ENCODE measurements around the gene CRIM1.
A peak's percentile ranks its signal among the peaks of the same experiment; 100 is the strongest.

CRIM1 gene

GRCh38 chr2:36483290-36483689 lies 127.7 kb downstream of the CRIM1 start:
- no peak for DNase-seq (ENCODE audit: low read depth)

DNA sequence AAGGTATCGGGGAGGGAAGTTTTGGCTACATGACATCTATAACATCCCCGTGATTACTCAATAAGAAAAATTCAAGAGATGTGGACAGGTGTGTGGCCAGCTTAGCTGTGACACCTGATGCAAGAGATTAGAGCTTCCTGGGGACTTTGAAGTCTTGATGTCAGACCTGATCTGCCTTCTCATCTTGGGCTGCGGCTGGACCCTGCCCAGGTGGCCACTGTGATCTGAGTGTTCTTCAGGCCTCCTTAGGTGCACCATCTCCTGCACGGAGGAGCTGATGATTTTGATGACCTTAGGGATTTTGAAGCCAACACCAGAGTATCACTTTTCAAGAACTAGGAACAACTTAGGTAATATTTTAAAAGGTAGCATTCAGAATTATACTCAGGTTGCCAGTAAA lies 128.9 kb downstream of the CRIM1 start:
- DNase-seq (ENCODE audit: low read depth): no peak

DNA sequence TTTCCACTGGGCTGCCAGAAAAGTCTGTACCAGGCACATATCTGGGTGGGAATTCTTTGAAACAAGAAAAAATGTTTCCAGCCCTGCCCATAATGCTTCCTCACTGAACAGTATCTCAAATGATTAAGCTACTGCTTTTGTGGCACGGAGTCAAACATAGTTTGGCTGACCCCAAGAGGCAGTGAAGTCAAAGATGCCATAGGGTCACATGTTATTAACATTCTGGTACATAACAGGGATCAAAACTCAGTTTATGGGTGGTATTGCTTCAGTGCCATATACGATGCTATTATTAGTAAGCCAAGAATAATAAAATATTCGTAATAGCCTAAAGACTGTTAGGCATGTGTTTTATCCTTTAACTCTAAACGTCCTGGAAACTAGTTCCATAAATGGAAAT lies 129.9 kb downstream of the CRIM1 start:
- no peak for DNase-seq (ENCODE audit: low read depth)

- no peak for DNase-seq (ENCODE audit: low read depth)
Observed at GRCh38 chr2:36486521-36487044, 131.0 kb downstream of the CRIM1 start.

GRCh38 chr2:36487947-36488346 lies 132.4 kb downstream of the CRIM1 start:
- DNase-seq (ENCODE audit: low read depth): no peak

DNA sequence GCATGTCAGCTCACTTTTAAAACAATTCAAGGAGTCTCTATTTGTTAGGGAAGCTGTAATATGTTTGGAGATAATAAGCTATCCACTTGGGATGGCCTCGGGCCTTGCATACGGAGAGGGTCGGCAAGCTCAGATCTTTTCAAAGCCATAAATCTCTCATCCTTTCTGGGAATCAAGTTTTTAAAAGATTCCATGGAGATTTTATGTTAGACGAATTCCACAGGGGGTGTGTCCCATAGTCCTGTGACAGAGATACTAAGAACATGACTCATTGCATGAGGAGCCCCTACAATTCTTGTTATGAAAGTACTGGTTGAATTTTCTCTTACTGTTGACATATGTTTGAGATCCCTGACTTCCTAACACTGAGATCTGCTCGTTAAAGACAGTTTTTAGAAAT lies 133.7 kb downstream of the CRIM1 start:
- no peak for DNase-seq (ENCODE audit: low read depth)

DNA sequence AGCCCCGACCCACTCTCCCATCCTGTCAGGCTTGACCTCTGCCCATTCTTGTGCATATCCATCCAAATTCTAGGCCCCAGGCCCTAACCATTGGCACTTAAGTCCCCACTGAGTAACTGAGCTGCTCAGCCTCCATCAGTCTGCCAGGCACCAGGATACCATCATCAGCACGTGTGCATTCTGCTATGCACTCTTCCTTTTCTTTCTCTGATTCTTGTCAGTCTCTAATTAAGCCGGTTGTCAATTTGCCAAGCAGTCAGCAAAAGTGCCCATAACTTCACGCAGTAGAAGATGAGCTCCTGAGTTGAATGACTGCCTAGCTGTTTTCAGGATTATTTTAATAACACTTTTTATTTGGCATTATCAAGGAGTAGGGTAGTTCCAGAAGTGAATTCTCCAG lies 135.2 kb downstream of the CRIM1 start:
- no peak for DNase-seq (ENCODE audit: low read depth)

GRCh38 chr2:36492216-36492945 lies 136.8 kb downstream of the CRIM1 start:
- no peak for DNase-seq (ENCODE audit: low read depth)

- no peak for DNase-seq (ENCODE audit: low read depth)
Observed at GRCh38 chr2:36493306-36493705, 137.7 kb downstream of the CRIM1 start.

DNA sequence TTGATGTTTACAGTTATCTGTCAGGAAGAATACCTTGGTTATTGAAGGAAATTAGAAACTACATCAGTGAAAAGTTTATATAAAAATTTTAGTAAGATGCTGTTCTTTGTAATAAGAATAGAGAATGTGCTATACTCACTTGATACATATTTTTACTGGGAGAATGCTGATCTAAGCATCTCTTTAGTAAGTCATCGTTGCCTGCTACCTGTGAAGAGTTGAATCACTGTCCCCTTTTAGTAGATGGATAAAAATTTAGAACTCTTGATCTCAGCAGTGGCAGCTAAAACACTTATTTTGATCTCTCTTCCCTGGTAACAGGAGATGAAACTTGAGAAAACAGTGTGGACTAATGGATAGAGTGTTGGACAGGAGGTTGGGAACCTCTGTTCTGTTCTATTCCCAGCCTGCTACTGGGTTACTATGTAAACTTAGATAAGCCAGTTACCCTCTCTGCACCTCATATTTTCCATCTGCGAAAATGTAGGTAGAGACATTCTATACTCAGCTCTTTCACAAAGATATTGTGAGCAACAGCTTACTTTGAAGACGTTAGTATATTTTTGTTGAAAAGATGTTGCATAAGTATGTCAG lies 142.1 kb downstream of the CRIM1 start:
- DNase-seq (ENCODE audit: low read depth): no peak

DNA sequence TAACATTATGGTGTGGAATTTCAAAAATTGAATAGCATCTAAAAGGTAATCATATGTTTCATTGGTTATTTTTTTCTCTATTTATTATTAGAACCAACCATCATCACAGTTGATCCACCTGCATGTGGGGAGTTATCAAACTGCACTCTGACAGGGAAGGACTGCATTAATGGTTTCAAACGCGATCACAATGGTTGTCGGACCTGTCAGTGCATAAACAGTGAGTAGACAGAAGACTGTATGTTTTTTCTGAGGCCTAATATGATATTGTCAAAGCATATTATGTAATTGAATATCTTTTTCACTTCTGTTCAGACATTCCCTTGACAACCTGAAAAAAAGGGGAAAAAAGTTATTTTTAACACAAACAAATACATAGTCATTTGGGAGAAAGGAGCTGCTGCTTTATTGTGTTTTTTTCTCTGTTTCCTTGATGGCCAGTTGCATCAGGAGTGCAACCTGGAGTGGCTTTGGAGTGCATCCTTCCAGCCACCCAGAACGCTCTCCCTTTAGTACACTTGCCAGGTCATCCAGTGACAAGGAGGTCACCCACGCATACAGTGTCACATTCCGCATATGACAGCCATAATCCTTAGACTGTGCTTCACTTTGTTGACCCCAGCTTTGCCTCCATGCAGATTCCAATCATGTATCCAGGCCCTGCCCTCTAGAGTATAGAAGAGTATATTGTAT lies 143.7 kb downstream of the CRIM1 start:
- DNase-seq (ENCODE audit: low read depth): no peak

DNA sequence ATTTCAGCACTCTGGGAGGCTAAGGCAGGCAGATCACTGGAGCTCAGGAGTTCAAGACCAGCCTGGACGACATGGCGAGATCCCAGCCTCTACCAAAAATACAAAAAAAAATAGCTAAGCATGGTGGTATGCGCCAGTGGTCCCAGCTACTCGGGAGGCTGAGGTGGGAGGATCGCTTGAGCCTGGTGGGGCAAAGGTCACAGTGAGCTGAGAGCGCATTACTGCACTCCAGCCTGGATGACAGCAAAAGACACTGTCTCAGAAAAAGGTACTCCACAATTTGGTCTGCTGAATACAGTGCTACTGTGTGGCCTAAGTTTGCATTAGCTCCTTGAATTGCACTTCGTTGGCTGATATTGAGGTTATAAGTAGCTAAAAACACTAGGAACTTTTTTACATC lies 144.5 kb downstream of the CRIM1 start:
- DNase-seq (ENCODE audit: low read depth): no peak

GRCh38 chr2:36502081-36502480 lies 146.5 kb downstream of the CRIM1 start:
- DNase-seq (ENCODE audit: low read depth): no peak

GRCh38 chr2:36507408-36507812 lies 151.8 kb downstream of the CRIM1 start:
- peak; percentile 3 for DNase-seq (ENCODE audit: low read depth)

DNA sequence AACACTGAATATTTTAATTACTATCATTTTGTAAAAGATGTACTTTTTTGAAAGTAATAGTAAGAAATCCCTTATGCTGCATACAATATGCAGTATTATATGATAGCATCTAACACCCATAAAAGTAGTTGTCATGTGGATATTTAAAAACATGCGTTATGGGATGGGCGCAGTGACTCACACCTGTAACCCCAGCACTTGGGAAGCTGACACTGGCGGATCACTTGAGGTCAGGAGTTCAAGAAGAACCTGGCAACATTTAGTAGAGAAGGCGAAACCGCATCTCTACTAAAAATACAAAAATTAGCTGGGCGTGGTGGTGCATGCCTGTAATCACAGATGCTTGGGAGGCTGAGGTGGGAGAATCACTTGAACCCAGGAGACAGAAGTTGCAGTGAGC lies 153.5 kb downstream of the CRIM1 start:
- no peak for DNase-seq (ENCODE audit: low read depth)

DNA sequence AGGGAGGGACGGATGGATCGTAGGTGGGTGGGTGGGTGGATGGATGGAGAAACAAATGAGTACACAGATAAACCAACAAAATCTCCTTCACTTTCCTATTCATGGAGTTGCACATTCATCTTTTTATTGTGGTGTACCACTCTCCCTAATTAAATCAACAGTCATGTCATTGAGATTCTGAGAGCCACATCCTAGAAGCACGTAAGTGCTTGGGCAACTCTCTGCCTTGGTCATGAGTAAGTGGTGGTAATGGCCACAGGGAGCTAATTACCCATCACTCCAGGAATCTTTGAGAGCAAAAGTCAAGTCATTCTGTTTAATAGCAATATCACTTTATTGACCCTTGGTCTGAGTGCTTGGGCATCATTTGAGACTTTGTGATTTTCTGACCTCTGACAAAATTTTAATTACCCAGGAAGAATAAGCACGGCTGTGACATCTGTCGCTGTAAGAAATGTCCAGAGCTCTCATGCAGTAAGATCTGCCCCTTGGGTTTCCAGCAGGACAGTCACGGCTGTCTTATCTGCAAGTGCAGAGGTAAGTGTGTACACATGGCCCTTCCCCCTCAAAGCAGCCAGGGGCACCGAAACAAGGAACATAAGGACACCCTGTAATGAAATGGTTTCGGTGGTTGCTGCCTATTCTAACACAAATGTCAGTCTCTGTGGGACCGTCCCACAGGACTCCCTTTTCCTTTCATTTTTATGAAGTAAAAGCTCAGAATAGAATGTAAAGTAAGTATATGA lies 156.5 kb downstream of the CRIM1 start:
- DNase-seq (ENCODE audit: low read depth): no peak

GRCh38 chr2:36512705-36513104 lies 157.1 kb downstream of the CRIM1 start:
- no peak for DNase-seq (ENCODE audit: low read depth)

DNA sequence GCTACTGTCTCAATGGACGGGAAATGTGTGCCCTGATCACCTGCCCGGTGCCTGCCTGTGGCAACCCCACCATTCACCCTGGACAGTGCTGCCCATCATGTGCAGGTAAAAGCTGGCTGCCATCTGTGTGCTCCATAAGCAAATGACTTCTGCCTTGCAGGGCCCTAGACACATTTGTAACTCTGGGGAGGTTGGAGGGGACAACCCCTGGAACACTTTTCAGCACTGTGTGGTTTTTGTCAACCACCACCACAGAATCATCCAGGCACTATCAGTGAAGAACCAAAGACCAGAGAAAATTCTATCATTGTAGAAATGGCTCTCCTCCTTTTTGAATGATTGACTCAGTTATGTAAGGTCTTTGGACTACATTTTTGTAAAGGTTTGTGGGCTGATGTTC lies 158.1 kb downstream of the CRIM1 start:
- no peak for DNase-seq (ENCODE audit: low read depth)

DNA sequence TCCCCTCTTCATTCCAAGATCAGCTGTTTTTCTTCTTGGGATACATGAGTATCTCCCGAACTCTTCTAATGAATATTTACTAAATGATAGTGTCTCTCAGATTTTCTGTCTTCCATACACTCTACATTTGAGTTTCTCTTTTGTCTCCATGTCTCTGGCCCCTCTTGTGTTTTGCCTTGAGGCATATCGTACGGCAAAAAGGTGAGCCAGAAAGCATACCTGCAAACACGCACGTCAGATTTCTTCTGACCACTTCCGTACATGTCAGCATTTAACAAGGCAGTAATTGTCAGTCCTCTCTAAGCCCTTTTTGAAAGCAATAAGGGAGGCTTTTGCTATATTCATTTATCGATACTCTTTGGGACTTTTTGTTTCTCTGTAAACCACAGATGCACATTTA lies 160.0 kb downstream of the CRIM1 start:
- no peak for DNase-seq (ENCODE audit: low read depth)

- DNase-seq (ENCODE audit: low read depth): no peak
Observed at GRCh38 chr2:36516136-36516870, 160.7 kb downstream of the CRIM1 start.

DNA sequence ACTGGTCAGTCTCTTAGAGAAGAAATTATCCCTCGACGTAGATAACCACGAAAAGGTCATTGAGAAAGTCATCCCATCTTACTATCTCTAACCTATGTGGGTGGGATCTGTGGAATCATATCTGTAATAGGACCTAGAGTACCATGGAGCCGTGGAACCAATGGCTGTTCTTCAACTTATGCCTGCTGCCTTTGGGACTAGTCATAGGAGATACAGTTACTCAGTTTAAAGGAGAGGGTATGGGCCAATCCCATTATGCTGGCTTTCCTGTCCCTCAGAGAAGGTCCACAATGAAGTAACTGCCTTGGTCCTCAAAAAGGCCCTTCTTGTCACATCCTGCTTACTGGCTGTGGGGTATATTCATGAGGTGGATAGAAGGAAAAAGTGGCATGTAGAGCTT lies 164.9 kb downstream of the CRIM1 start:
- no peak for DNase-seq (ENCODE audit: low read depth)

DNA sequence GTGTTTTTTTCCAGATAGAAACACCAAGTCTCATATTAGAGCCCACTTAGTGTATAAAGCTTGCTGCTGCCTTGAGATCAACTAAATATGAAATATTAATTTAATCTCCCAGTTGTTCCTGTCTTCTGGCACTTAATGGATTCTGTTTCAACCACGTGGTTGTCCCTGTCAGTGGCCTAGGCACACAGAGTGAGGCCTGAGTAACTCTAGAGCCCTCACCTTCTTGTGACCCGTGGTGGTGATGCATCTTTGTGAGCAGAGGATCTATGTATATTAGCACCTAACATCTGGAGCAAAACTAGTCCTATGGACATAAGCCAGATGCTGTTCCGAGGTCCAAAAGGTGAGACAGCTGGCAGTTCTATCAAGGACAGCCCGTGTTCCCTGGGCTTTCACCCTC lies 167.6 kb downstream of the CRIM1 start:
- no peak for DNase-seq (ENCODE audit: low read depth)

All from activated T-cell treated with anti-CD3 and anti-CD28 coated beads for 1 hour (primary cell).